Breast epithelium (tissue), 3 donors: ENCODE measurements around the gene RSU1.

Experiments used
- POLR2AphosphoS5 ChIP-seq, 3 donors: sonication (generic); formaldehyde crosslinking; IDR thresholded peaks; one replicate each; pipeline ENCODE4 v1.6.1; 2017; ENCODE audit warnings: antibody characterized with exemption in 3 of 3
- TF ChIP-seq, protein P1 (sequence below), 3 donors: fragments of 450-650 bp; IDR thresholded peaks; one replicate each; pipeline ENCODE4 v1.5.1; 2016 to 2017; ENCODE audit warnings: antibody characterized with exemption in 3 of 3, mild to moderate bottlenecking in 3 of 3, moderate library complexity in 3 of 3

DNA sequence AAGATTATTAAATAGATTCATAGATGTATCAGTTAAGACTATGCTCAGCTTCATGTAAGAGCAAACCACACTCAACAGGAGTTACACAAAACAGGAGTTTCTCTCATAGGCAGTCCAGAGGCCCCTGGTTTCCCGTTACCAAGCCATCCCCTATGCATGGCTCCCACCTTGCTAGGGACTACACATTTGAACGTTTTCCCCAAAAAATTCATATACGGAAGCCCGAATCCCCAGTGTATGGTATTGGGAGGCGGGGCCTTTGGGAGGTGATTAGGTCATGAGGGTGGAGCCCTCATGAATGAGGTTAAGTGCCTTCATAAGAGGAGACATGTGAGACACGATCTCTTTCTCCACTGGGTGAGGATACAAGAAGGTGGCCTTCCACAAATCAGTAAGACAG, 29.1 kb downstream of the RSU1 start:
- TF ChIP-seq, protein P1, sequence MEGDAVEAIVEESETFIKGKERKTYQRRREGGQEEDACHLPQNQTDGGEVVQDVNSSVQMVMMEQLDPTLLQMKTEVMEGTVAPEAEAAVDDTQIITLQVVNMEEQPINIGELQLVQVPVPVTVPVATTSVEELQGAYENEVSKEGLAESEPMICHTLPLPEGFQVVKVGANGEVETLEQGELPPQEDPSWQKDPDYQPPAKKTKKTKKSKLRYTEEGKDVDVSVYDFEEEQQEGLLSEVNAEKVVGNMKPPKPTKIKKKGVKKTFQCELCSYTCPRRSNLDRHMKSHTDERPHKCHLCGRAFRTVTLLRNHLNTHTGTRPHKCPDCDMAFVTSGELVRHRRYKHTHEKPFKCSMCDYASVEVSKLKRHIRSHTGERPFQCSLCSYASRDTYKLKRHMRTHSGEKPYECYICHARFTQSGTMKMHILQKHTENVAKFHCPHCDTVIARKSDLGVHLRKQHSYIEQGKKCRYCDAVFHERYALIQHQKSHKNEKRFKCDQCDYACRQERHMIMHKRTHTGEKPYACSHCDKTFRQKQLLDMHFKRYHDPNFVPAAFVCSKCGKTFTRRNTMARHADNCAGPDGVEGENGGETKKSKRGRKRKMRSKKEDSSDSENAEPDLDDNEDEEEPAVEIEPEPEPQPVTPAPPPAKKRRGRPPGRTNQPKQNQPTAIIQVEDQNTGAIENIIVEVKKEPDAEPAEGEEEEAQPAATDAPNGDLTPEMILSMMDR (IDR thresholded peaks at IDR 0.05), result no peak
- no peak for TF ChIP-seq POLR2AphosphoS5 (IDR thresholded peaks at IDR 0.05)
